ENCODE measurements around the gene DNAJB1. TPM values are rescaled to one million over a fixed set of nuclear protein-coding genes. Genes with fewer than 3 reads are reported as not detected.

Gene DNAJB1
- total RNA-seq, 1 donor from 2014 or later, result 83.3 TPM

GRCh38 chr19:14563590-14563926, 45.4 kb upstream of the DNAJB1 start:
- no peak overlapping the region for H3K4me3 ChIP-seq (ENCODE audit: low read depth, low read length)
- TF ChIP-seq, protein P1, sequence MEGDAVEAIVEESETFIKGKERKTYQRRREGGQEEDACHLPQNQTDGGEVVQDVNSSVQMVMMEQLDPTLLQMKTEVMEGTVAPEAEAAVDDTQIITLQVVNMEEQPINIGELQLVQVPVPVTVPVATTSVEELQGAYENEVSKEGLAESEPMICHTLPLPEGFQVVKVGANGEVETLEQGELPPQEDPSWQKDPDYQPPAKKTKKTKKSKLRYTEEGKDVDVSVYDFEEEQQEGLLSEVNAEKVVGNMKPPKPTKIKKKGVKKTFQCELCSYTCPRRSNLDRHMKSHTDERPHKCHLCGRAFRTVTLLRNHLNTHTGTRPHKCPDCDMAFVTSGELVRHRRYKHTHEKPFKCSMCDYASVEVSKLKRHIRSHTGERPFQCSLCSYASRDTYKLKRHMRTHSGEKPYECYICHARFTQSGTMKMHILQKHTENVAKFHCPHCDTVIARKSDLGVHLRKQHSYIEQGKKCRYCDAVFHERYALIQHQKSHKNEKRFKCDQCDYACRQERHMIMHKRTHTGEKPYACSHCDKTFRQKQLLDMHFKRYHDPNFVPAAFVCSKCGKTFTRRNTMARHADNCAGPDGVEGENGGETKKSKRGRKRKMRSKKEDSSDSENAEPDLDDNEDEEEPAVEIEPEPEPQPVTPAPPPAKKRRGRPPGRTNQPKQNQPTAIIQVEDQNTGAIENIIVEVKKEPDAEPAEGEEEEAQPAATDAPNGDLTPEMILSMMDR (conservative IDR thresholded peaks at IDR 0.05; ENCODE audit: low read depth, low read length), result no peak
- no peak for DNase-seq (ENCODE audit: low read depth)

DNA sequence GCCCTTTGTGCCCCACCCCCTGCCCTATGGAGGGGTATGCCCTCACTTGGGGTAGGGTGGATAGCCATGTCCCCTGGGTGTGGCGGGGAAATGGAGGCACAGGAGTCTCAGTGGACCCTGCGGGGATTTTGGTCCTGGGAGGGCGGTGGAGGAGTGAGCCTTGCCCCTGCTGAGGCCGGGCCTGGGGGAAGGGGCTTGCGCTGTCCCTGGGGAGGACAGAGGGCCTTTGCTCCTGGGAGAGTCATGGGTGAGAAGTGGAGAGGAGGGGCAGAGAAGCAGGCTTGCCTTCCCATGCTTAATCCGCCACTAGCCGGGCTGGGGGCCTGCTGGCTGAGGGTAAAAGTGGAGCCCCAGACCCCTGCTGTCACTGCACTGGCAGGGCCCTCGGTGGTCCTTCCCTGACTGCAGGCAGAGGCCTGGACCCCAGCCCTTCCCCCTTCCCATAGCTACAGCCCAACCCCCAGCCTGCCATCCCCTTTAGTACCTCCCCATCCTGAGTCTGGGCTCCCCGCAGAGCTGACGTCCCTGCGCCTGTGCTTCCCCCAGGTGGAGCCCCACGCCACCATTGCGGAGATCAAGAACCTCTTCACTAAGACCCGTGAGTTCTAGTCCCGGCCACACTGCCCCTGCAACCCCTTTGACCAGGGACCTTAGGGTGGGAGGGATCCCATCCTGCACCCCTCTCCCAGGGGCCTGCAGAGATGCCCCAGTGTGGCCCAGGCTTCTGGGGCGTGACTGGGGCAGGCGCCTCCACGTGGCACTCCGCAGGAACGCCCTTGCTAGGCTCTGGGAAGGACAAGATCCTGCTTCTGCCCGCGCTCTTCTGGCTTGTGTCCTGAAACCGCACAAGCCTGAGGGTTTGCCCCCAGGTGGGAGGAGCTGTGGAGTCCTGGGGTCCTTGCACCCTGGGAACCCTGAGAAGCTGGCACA, 44.7 kb upstream of the DNAJB1 start:
- no peak overlapping the region for H3K4me3 ChIP-seq (ENCODE audit: low read depth, low read length)
- TF ChIP-seq, protein P1 (conservative IDR thresholded peaks at IDR 0.05; ENCODE audit: low read depth, low read length), result no peak
- no peak for DNase-seq (ENCODE audit: low read depth)

DNA sequence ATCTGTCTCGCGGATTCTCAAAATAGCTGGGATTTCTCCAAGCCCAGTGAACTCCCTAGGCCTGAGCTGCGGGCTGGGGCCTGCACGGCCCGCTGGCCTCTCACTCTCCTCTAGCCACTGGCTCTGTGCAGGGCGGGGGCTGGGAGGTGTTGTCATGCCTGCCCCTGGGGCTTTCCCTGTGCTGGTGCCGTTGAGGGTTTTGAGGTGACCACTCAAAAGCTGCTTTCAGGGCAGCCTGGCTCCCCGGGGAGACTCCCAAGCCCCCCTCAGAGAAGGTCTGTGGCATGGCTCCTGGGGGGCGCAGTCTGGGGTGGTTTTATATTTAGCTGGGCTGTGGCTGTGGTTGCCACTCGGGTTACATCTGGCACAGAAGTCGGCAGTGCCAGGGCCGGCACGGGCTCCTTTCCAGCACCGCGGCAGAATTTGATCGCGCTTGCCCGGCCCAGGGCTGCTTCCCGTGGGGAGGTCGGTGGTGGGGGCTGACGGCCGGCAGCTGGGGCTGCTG, 43.7 kb upstream of the DNAJB1 start:
- TF ChIP-seq, protein P1 (conservative IDR thresholded peaks at IDR 0.05; ENCODE audit: low read depth, low read length), result no peak
- no peak for DNase-seq (ENCODE audit: low read depth)
- H3K4me3 ChIP-seq (ENCODE audit: low read depth, low read length), result no peak overlapping the region

DNA sequence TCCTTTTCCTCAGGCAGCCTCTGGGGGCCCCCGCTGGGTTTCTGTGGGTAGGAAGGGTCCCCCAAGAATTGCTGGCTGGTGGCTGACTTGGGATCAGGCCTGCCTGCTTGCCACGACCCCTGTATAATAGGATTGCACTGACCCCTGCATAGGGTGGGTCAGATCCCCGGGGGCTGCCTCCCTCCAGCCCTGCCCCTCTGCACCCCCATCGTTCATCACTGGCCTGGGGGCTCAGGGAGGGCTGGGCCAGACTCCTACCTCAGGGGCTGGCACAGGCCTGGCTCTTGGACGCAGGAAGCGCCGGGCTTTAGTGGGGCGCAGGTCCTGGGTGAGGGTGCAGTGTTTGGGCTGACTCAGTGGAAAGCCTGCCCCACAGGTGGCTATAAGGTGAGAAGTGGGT, 43.1 kb upstream of the DNAJB1 start:
- H3K4me3 ChIP-seq (ENCODE audit: low read depth, low read length), result no peak overlapping the region
- TF ChIP-seq, protein P1 (conservative IDR thresholded peaks at IDR 0.05; ENCODE audit: low read depth, low read length), result no peak
- DNase-seq (ENCODE audit: low read depth), result no peak

- TF ChIP-seq, protein P1 (conservative IDR thresholded peaks at IDR 0.05; ENCODE audit: low read depth, low read length), result no peak
- DNase-seq (ENCODE audit: low read depth), result no peak
- H3K4me3 ChIP-seq (ENCODE audit: low read depth, low read length), result no peak overlapping the region
Measured at GRCh38 chr19:14560776-14561108, 42.5 kb upstream of the DNAJB1 start.

DNA sequence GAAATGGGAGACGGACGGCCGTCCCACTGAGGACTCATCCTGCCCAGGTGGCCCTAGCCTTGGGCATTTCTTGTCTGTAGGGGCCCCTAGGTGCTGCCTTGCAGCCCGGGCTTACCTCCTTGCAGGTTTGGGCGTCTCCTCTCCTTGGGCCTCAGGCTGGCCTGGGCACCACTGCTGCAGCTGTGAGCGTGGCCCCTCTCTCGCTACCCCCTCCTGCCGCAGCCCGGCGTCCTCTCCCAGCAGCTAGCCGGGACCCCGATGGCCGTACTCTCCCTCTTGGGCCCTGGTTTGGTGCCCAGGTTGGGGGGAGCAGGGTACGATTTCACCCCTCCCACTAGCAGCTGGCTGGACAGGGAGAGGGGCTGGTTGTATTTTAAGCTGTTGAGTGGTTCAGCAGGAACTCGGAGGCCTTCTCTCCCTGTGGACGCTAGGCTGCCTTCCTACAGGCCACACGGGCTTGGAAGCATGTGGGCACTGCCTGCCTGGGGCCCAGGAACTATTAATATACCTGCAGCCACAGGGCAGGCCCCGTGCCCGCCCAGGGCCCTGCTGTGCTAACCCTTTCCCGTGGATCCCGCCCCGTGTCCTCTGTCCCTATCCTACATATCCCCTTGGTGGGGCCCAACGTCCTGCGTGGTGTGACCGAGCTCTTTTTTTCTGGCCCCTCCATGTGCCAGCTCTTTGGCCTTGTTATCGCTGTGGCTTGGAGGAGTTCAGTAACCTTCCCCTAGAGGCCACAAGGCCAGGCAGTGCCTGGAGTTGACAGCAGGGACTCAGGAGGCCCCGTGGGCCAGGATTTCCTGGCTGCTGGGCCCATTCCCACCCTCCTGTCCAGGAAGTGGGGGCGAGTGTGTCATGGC, 41.9 kb upstream of the DNAJB1 start:
- H3K4me3 ChIP-seq (ENCODE audit: low read depth, low read length), result no peak overlapping the region
- DNase-seq (ENCODE audit: low read depth), result no peak
- TF ChIP-seq, protein P1 (conservative IDR thresholded peaks at IDR 0.05; ENCODE audit: low read depth, low read length), result no peak
